ENCODE data around the gene IGFN1.

The IGFN1 gene

DNA sequence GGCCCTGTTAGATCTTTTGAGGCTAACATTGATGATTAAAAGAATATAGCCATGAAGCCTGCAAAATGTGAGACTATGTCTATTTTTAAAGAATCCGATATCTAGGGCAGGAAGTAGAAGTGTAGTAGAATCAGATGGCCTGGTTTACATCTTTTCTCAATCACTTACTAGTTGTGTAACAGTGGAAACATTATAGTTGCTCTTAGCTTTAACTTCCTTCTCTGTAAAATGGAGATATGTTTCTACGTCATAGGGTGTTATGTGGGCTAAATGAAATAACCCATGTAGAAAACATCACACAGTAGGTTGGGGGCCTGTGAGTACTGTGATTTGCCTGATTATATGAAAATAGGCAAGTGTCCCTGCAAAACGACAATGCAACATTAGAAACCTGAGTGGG, 4.4 kb upstream of the IGFN1 start:
- no peak for DNase-seq

DNA sequence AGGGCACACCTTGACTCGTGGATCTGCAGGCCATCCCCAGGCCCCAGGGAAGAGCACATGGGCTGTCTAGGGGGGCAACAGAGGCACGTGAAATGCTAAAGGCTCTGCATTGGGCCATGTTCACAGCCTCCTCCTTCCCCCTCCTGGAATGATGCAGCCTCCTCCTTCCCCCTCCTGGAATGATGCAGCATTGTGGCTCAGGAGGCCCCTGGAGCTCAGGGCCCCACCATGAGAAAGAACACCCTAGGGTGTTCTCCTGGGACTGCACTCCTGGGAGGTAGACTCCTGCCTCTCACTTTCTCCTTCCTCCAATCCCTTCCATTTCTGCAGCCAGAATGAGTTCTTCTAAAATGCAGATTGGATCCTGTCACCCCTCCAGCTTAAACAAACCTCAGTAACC, 1.5 kb upstream of the IGFN1 start:
- DNase-seq, result no peak

DNA sequence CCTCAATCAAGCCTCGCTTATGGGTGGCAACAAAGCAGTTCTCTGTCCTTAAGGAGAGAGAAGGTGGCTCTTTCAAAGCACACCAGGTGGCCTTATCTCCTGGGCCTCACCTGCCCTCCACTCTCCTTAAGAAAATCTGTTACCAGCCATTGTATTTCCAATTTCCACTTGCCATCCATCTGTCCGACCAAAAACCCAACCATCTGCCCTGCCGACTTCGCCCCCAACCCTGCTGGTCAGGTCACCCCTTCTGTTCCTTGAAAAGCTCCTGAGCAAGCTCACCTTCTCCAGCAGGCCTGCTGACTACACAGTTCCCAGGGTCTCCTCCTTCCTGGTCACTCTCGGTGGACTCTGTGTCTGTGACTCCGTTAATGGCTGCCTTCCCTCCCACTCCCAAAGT, 619 bp upstream of the IGFN1 start:
- DNase-seq, result no peak

DNA sequence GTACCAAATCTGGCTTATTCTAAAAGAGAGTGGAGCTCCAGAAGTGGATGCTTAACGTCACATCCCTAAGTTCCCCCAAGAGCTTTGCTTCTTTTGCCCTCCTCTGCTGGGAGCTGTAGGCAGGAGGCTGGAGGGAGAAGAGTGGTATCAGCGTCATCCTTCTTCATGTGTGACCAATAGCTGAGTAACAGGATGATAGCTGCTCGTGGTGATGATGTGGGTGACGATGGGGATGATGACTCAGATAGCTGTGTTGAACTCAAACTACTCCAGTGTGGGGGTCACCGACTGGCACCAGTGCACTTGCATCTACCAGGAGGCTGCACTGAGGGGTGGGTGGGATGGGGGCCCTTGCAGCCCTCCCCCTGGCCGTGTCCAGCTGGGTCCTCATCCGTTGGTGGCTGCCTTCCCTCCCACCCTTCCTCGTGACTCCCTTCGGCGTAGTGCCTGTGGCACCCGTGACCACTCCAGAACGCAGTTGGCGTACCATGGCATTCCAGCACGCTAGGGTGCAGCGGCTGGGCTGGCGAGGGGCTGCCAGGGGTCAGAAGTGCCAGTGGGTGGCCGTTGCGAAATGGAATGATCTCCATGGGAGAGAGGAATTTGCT, 1.1 kb downstream of the IGFN1 start:
- no peak for DNase-seq

DNA sequence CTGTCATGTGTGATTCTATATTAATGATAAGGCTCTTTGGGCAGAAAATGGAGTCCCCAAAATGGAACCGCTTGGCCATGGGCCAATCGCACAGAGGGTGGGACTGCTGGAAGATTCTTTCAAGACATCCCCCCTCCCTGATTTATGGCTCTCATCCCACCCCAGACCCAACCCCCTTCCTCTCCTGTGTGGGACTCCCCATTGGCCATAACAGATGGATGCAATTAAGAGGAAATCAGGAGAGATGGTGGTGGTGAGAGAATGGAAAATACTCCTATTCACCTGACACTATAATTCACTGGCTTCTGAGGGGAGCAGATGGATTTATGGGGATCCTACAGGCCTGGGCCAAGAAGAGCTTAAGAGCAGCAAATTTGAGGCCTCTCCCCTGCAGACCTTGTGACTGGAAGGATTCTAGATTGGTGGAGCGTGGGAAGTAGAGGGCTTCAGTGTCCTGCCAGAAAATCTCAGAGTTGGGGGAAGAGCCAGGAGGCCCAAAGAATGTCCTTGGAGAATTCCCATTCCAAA, 1.7 kb downstream of the IGFN1 start:
- no peak for DNase-seq

DNA sequence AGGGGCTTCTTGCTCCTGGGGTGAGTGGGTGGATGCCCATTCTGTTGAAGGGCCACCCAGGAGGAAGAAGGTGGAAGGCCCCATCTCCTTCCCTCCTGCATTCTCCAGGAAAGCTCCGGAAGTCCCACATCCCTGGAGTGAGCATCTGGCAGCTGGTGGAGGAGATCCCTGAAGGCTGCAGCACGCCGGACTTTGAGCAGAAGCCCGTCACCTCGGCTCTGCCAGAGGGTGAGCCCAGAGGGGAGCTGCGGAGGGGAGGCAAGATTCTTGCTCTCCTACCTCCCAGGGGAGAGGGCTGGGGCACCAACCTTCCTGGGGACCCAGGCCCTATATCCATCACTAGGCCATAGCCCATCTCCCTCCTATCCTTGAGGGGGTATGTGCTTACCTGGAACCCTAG, 3.4 kb downstream of the IGFN1 start:
- DNase-seq, result no peak

DNA sequence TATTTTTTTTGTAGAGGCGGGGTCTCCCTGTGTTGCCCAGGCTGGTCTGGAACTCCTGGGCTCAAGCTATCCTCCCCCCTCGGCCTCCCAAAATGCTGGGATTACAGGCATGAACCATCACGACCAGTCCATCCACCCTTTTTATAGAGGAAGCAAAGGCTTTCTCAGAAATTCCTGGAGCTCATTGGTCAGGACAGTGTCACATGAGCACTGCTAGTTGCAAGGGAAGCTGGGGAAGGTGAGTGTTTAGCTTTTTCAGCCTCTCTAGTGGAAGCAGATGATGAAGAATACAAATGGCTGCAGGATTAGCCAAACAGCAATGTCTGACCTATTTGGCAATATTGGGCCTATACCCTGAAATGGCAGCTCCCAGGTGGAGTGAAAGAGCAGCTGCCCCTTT, 8.0 kb downstream of the IGFN1 start:
- DNase-seq, result no peak

DNA sequence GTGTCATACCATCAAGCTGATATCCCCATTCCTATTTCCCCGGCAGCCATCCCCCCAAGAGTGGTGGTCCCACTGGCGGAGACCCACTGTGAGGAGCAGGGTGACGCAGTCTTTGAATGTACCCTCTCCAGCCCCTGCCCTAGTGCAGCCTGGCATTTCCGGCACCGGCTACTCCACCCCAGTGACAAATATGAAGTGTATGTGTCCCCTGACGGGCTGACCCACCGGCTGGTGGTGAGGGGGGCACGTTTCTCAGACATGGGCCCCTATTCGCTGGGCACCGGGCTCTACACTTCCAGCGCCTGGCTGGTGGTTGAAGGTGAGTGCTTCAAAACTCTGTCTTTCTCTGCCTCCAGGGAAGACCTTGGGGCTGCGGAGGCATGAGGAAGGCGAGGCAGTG, 14.4 kb downstream of the IGFN1 start:
- DNase-seq, result no peak

DNA sequence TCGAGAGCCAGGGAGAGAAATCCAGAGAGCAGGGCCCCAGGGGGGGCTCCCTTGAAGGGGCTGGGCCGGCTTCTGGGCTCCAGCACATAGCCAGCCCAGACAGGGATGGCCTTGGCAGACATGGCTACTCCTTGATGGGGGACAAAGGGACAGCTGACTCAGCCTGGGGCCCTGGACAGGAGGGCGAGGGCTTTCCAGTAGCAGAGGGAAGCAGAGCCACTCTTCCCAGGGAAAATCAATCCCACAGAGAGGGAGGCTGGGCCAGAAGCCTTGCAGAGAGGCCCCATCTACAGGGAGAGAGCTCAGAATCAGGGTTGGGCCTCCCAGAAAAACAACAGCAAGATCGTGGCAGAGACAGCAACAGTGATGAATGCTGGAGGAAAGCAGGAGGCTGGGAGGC, 15.6 kb downstream of the IGFN1 start:
- DNase-seq, result no peak

DNA sequence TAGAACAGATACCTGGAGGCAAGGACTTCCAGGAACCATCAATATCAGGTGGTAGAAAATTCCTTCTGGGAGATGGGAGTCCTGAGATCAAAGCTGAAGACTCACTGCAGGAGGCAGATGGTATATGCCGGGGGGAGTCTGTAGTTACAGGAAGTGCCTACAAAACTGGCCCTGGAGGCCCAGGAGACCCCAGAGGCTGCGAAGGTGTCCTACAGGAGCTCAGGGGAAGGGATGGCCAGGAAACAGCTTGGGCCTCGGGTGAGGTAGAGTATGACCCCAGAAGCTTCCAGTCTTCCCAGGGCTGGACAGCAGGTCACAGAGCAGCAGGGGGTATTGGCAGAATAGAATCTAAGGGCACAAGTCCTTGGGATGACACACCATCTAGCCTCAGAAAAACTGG, 16.4 kb downstream of the IGFN1 start:
- DNase-seq, result no peak

DNA sequence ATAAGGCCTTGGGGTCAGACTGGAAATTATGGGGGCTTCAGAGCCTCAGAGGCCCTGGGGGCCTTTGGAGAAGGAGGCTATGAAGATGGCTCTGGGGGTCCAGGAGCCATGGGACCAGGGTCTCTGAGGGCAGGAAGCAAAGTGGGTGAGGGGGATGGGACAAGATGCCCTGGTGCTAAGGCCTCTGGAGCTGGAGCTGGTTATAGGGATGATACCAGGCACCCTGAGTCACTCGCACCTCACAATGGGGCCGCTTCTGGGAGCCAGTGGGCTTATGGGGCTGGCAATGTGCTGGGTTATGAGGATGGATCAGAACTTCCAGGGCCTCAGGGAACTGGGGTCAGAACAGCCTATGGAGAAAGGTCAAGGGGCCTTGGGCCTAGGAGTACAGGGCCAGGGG, 17.6 kb downstream of the IGFN1 start:
- DNase-seq, result no peak

DNA sequence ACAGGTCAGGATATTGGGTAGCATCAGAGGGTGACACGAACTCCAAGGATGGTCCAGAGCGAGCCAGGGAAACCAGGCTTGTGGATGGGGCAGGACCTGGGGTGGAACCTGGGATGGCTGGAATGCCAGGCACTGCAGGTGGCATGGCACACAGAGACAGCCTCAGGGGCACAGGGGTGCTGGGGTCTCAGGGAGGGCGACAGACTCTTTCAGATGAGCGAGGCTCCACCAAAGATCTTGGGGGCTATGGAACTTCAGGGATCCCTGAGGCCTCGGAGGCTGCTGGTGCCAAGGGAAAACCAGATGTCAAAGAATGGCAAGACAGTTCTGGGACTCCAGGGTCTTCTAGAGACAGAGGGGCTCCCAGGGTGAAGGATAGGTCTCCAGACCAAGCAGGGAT, 21.4 kb downstream of the IGFN1 start:
- DNase-seq, result no peak

DNA sequence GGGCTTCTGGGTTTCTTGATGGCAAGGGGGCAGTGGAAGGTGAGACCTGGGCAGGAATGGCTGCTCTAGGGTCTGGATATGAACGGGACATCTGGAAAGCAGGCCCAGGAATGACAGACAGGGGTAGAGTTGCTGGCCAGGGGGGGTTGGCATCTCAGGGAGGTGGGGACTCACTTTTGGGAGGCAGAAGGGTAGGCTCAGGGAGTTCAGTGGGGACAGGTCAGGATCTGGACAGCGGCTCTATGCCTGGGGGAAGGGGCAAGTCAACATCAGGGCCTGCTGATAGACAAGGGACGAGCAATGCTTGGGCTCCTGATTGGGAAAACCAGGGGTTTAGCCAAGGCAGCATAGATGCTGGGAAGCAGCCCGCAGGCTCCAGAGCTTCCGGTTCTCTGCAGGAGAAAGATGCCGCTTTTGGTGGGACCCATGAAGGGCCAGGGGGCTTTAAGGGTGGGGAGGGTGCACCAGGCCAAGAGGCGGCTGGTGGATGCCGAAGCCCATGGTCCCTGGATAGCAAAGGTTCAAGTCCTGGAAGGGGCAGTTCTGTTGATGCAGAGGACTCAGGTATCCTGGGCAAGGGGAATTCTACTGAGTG, 21.9 kb downstream of the IGFN1 start:
- no peak for DNase-seq

DNA sequence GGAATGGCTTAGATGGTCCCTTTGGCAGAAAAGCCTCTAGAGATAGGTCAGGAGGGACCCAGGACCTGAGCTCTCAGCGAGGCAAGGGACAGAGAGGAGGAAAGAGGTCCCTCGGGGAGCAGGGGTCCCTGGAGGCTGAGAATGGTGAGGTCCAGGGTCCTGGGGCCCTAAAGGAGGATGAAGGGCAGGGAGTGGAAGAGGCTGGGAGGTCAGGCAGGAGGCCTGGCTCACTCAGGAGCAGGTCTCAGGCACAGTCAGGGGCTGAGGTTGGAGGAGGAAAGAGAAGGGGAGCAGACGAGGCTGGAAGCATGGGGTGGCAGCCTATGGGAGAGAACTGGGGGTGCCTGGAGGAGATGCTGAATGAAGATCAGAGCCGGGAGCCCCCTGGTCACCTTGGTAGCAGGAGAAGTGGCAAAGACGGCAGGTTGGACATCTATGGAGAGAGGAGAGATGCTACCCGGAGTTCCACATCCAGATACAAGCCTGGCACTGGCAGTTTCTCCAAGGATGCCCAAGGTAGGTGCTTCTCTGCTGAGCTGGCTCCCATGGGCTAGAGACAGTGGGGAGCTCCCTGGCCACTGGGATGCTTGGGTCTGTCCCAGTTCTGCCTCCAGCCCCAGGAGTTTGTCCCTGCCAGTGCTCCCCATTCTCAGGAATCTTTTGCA, 22.6 kb downstream of the IGFN1 start:
- no peak for DNase-seq

DNA sequence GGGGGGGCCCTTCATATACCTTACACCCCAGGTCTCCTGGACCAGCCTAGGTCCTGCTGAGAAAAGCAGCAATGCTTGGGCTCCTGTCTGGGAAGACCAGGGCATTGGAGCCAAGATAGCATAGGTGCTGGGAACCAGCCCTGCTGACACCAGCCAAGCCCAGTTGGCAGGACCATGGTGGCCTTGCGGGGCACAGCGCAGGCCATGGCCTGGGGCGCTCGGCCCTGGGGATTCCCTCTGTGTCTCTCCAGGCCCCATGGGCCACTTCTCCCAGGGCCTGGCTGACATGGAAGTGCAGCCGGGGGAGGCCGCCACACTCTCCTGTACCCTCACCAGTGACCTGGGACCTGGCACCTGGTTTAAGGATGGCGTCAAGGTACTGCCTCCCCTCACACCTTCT, 23.3 kb downstream of the IGFN1 start:
- no peak for DNase-seq

DNA sequence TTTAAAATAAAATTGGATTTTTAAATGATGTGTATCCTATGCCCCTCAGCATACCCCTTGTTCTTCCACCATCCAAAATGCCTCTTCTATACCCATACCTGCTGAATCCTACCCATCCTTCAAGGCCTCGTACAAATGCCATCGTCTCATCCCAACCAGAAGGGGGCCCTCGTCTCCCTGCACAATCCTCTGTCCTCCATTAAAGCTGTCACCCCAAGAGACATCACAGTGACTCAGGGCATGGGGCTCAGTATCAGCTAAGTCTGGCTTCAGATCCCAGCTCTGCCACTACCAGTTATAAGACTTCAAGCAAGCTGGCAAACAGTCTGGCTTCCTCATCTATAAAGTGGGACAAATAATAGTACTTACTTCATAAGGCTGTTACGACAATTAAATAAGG, 23.8 kb downstream of the IGFN1 start:
- DNase-seq, result no peak

DNA sequence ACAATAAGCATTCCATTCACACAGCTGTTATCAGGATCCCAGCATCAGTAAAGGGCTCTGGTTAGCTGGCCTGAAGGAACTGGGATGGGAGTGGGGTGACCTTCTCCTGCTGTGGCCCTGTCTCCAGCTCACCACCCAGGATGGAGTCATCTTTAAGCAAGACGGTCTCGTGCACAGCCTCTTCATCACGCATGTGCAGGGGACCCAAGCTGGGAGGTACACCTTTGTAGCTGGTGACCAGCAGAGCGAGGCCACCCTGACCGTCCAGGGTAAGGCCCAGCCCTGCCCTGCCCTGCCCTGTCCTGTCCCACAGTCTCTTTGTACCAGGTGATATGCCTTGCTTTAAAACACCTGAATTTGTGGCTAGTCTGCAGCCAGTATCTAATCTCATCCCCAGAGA, 24.3 kb downstream of the IGFN1 start:
- DNase-seq, result no peak

DNA sequence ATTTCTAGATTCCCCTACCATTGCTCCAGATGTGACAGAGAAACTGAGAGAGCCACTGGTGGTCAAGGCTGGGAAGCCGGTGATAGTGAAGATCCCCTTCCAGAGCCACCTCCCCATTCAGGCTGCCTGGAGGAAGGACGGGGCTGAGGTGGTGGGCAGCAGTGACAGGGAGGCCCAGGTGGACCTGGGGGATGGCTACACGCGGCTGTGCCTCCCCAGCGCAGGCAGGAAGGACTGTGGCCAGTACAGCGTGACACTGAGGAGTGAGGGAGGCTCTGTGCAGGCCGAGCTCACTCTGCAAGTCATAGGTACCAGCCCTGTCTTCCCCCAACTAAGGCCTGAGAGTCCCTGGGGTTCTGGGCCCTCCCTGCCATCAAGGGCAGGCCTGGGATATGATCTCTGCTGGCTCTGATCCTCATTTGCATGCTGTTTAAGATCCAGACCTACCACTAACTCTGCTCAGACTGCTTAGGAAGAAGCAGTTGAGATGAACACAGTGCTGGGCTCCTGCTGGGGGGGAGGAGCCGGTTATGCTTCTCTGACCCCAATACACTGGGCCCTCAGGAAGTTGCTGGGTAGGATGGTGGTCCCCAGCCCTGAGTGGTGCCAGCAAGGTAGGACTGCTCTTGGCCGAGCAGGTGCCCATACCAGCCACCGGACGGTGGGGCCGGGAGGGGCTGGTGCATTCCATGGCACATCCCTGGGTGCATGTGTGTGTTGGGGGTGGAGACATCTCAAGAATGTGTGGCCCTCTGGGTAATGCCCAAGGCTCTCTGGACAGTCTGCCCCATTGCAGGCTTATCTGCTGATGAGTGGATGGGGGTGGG, 25.1 kb downstream of the IGFN1 start:
- DNase-seq, result no peak

DNA sequence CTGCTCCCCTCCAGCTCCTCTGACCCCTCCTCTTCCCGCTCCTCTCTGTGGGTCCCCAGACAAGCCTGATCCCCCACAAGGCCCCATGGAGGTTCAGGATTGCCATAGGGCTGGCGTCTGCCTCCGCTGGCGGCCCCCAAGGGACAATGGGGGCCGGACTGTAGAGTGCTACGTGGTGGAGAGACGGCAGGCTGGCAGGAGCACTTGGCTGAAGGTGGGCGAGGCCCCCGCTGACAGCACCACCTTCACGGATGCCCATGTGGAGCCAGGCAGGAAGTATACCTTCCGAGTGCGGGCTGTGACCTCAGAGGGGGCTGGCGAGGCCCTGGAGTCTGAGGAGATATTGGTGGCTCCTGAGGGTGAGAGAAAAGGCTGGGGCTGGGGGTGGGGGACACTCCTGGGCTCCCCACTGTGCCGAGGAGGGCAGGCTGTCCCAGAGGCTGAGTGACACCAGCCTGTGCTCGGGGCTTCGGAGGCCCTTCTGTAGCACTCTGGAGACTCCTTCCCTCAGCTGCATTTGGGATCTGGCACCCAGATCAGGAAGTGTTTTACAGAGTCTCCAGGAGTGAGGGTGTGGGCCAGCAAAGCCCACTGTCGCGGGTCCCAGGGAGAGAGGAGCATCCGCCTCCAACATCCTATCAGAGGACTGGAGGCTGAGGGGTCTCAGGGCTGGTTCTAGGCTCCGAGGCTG, 25.9 kb downstream of the IGFN1 start:
- no peak for DNase-seq

DNA sequence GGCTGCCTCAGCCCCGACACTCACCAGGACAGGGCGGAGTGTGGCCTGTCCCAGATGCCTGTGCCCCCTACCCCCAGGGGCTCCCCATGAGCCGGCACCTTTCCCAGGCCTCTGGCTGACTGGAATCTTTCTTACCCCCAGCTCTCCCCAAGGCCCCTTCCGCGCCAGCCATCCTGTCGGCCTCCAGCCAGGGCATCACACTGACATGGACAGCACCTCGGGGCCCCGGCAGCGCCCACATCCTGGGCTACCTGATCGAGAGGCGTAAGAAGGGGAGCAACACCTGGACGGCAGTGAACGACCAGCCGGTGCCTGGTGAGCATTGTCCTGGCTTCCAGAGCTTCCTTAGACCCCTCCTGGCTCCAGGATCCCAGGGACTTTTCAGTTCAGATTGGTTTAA, 26.5 kb downstream of the IGFN1 start:
- no peak for DNase-seq

DNA sequence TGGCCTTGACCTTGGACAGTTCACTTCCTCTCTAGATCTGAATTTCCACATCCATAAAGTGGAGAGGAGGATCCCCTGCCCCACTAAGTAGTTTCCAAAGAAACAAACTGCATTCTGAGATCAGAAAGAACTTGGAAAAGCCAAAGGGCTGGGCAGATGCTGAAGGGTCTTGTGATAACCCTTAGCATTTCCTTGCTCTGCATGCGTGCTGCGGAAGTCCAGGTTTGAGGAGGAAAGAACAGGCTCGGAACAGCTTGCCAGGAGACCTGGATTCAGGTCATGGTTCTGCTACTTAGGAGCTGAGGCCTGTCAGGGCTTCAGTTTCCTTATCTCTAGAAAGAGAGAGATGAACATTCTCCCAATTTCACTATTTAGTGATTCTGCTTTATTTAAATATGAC, 27.2 kb downstream of the IGFN1 start:
- no peak for DNase-seq

DNA sequence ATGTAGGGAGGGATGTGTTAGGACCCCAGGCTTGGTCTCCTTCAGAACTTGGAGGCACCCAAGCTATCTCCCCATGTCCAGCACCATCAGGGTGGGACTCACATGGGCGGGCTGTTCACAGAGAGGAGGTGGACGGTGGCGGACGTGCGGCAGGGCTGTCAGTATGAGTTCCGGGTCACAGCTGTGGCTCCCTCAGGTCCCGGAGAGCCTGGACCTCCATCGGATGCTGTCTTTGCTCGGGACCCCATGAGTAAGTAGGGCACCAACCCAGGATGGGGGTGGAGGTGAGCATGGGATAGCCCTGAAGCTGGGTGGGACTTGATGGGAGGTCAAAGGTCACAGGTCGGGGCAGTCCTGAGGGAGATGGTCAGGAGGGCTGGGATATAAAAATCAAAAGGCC, 27.8 kb downstream of the IGFN1 start:
- DNase-seq, result no peak
